Smooth muscle cell of the brain vasculature (primary cell): ENCODE measurements around the gene CAMK4.

Experiments used
- DNase-seq: peaks from one replicate; pipeline ENCODE4 v3.0.0-alpha.2; 2012; ENCODE audit warnings: low read depth, low spot score

The CAMK4 gene

GRCh38 chr5:111229221-111229835 is 5.1 kb downstream of the CAMK4 start:
- no peak for DNase-seq

- DNase-seq = no peak
Measured at GRCh38 chr5:111229871-111230810, 6.0 kb downstream of the CAMK4 start.

DNA sequence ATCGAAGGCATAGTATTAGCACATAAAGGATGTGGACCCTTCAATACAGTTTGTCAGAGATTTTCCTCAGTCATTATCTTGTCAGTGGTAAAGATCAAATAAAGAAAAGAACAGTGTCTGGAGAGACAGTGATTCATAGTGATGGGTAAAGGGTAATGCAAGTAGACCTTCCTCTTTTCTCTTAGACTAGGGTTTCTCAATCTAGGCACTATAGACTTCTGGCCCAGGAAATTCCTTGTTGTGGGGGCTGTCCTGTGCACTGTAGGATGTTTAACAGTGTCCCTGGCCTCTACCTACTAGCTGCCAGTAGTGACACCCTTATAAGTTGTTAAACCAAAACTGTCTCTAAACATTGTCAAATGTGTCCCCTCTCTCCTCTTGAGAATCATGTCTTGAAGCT is 6.9 kb downstream of the CAMK4 start:
- DNase-seq = no peak

GRCh38 chr5:111232311-111233051 is 8.3 kb downstream of the CAMK4 start:
- no peak for DNase-seq

DNA sequence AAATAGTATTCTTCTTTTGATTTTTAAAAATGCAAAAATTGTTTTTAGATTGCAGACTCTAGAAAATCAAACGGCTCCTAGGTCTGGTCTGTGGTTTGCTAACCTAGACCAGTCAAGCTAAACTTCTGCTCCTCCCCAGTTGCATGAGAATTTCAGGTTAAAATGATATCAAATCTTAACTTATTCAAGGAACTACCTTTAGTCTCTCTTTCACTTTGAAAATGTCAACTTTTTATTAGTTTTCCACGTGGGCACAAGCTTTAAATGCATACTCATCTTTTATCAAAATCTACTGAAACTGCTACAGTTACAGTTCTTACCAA is 8.8 kb downstream of the CAMK4 start:
- DNase-seq = no peak

GRCh38 chr5:111234125-111234524 is 9.9 kb downstream of the CAMK4 start:
- DNase-seq = no peak

DNA sequence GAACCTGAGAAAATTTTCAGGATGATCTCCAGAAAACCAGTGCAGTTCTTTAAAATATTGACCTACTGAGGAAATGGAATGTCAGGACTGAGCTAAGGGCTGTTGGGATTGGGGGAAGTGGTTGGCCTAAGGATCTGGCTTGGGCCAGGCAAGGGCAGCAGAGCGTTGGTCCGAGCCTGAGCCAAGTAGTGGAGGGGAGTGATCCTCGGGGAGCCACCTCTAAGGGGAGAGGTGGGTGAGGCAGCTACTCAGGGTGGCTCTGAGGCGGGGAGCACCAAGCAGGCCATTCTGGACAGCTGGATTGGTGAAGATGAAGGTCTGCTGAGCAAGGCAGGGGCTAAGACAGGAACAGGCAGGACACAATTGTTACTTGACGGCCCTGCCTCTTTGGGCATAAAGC is 11.5 kb downstream of the CAMK4 start:
- no peak for DNase-seq

DNA sequence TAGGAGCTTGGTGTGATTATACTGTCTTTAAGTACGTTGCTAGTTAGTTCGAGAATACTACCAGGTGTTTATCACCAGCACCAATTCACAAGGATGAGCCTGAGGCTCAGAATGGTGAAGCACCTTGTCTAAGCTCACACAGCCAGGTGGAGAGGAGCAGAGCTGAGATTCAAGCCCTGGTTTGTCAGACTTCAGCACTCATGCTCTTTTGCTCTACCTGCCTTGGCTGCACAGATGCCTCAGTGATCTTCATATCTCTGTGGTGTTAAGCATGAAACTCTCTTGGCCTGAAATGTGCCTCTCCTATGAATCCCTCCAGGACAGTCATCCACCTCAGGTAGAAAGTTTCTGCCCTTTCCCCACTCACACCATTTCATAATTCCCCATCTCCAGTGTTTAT is 12.2 kb downstream of the CAMK4 start:
- no peak for DNase-seq

- DNase-seq = no peak
Measured at GRCh38 chr5:111236995-111237394, 12.8 kb downstream of the CAMK4 start.

GRCh38 chr5:111237470-111237869 is 13.3 kb downstream of the CAMK4 start:
- DNase-seq = no peak

- DNase-seq = no peak
Measured at GRCh38 chr5:111238431-111239225, 14.4 kb downstream of the CAMK4 start.

DNA sequence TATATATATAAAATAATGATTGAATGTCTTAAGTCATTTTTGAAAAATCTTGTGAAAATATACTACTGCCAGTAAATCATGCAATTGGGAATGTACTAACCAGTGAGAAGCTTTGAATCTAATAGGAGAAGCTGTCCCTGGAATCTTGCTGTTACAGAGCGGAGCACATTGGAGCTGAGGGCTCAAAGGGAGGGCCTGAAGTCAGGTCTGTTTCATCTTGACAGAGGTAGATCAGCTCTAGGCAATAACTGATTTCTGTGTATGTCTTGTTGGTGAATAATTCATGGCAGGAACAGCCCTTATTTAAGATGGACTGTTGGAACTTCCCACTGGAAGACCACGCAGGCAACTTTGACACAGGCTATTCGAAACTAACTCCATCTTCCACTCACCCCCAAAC is 17.5 kb downstream of the CAMK4 start:
- no peak for DNase-seq

DNA sequence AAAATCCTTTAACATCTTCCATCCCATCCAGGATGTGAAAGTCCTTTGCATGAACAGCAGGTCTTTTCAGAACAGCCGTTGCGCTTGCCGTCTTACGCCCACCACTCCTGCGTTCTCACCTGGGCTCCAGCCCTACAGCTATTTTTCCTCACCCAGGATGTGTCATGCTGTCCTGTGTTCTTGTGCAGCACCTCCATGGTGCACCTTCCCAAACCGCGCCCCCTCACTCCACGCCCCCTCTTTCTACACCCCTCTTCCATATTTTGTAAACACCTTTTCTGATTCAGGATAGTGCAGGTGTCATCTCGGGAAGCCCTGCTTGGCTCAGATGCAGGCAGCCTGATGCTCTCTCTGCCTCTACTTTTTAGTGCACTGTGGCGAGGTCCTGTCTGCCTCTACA is 18.4 kb downstream of the CAMK4 start:
- no peak for DNase-seq

DNA sequence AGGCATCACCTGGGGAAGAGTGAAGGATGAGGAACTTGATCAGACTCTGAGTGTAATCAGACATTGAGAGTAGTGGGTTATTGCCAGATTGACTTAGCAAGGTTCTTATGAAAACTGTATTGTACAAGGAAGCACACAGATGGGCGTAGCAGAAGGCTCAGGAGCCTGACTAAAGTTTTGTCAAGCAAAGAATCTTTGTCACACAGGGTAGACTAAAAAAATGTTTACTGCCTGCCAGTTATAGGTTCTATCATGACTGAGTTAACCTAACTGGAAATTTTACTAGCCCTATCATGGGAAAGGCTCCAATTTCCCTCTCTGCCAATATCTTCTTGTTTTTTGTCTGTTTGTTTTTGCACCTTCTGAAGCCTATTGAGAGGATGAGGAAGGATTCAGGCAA is 19.1 kb downstream of the CAMK4 start:
- no peak for DNase-seq

DNA sequence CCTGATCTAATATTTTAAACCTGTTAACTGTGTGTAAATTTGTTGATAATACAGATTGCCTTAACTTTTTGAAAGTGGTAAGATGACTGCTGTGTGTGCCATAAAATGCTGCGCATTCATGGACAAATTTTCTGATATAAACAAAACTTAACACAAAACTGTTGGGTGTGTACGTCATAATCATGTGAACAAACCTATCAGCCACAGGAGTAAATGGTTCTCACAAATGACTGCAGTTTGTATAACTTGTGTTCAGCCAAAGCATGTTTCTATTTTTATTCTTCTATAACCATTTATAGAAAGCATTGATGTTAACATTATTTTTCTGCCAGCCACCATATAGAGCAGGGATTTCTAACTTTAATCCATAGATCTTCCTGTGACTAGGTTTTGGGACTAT is 21.5 kb downstream of the CAMK4 start:
- DNase-seq = no peak

- no peak for DNase-seq
Measured at GRCh38 chr5:111246459-111246858, 22.3 kb downstream of the CAMK4 start.

DNA sequence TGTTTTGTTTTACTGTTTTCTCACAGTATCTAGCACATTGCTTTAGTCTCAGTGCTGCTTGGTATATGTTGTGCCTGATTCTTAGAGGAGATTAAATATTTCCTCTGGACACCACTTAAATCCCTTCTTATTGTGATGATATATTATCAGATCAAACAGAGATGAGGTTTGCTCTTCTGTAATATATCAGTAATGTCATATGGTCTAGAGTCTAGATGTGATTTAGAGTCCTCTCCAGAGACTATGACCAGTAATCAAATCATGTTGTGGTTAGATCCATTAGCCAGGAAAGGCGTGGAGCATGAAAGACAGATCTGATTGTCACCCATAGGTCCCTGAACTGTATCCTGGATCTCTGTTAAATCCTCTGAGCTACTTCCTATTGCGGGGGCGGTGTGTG is 24.4 kb downstream of the CAMK4 start:
- DNase-seq = no peak

- no peak for DNase-seq
Measured at GRCh38 chr5:111251921-111252320, 27.7 kb downstream of the CAMK4 start.

DNA sequence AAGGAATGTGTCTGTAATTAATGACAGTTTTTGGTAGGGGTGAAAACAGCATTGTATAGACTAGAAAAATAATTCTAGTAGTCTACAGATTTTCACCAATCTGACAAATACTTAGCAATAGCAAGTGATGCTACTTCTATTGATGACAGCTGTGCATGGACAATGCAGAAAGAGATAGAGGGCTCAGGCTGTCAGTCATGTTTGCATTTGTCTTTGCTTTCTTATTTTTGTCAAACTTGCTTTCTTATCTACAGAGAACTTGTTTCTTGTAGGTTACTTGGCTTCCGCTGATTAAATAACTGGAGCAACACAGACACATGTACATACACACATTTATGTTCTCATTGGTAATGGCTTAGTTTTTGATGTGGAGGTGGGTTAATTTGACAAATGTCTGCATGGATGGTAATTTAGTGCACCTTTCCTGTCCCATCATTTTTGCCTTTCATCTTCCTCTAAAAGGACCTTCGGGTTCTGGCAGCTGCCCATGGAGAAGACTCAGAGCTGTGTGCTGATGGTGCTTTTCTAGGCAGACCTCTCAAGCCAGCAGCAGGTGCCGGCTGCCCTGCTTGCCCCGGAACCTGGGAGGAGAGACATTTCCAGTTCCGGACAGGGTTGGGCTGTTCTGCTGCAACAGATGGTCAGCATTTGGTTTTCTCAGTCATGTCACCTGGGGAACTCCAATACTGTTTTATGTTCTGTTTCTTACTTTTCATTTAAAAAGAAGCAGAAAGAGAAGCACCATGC is 28.8 kb downstream of the CAMK4 start:
- DNase-seq = no peak

DNA sequence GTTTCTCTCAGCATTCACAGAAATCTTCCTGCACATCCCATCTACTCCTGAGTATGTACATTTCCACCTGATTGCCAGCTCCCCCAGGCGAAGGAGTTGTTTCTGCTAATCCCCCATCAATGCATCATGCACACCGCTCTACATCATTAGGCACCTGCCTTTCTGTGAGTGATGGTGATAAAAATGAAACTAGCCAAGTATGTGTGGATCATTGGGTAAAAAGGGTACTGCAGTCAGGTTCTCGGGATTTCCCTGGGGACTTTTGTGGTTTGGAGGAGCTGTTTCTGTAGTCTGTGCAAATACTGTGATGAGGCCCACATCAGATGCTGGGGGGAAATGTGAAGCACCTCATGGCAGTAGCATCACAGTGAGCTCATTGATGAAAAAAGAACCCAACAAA is 30.4 kb downstream of the CAMK4 start:
- DNase-seq = no peak

DNA sequence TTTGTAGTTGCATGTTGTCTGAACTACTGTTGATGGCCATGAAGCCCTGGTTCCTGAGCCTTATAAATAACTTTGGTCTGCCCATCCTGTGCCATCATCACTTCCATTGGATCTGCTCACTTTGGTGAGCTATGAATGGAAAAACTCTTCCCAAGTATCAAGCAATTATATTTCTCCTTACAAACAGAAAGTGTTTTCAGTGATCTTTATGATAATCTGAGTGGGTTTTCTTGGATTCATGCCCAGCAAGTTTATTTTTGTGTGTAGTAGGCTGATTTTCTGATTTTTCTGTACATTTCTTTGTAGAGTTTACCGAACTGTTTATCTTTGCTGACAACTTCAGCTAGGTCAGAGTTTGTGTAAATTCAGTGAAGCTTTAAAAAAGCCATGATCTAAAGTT is 31.0 kb downstream of the CAMK4 start:
- no peak for DNase-seq
